ENCODE measurements around the gene HOXC4.
A peak's percentile ranks its signal among the peaks of the same experiment; 100 is the strongest.
"Not testable (repeated sequence)": the region's sequence is repeated elsewhere in the genome, so short reads cannot be mapped to it uniquely, and the experiment has no call there.

The HOXC4 gene

DNA sequence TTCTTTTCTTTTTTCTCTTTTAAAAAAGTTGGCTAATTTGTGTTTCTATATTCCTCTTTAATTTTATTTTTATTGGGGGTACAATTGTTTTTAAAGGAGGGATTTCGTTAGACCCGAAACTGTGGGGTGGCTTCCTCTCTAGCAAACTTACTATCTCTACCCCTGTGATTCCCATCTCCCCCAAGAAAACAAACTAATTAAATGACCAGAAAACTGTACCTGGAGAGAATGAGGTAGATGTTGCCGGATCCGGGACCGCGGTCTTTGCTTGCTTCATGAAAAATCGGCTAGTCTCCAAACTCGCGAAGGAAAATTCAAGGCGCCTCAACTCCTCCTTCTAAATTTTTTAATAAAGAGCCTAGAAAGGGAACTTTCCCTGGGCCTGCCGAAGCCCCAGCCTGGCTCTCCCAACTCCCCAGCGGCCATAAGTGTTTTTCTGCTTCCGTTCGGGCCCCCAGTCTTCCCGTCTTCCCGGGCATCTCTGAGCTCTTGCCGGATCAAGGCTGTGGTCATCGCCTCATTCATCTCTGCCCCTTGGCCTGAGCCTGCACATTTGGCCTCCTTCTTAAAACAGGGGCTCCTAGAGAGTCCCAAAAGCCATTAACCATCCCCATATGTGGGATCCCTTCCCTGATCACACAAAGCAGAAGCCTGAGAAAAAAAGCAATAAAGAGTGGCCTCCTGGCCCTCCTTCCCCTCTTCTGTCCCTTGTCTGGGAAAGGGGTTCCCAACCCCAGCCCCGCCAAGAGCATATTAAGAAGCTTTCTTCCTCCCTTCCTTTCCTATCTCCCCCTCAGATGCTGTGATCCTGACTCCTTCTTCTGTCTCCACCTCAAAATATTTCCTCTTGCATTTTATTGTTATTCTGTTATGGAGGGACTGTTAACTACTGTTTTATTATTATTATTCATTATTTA lies 26.6 kb downstream of the HOXC4 start:
- not testable (repeated sequence) for H3K27ac ChIP-seq (ENCODE audit: low read length); H3K4me2 ChIP-seq (ENCODE audit: low read length); H3K27me3 ChIP-seq (ENCODE audit: low read depth, low read length); H3K36me3 ChIP-seq (replicated peaks; ENCODE audit: low read depth, low read length); H3K9ac ChIP-seq (ENCODE audit: low read length); H2AFZ ChIP-seq (ENCODE audit: low read depth, low read length); H4K20me1 ChIP-seq (ENCODE audit: insufficient read depth, low read length); H3K4me3 ChIP-seq (ENCODE audit: low read length); H3K79me2 ChIP-seq (ENCODE audit: low read length); H3K4me1 ChIP-seq (ENCODE audit: low read length); H3K9me3 ChIP-seq (ENCODE audit: insufficient read depth, low read length)

DNA sequence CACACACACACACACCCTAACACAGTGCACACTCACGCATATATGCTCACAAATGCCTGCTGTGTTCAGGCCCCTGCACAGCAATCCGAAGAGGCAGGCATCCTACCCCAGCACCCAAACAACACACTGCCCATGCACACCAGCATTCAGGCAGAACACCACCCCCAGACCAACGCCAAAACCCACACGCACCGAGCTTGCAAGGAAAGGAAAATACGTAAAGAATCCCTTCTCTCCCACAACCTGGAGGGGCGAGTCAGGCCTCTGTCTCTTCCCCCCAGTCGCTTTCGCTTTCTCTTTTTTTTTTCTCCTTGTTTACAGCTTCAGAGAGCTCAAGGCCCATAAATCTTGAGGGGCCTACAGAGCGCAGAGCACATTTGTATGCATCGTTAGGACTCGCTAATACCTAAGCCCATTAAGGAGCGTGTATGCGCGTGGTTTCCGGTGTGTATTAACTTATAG lies 27.4 kb downstream of the HOXC4 start:
- not testable (repeated sequence) for H3K36me3 ChIP-seq (replicated peaks; ENCODE audit: low read depth, low read length); H3K9ac ChIP-seq (ENCODE audit: low read length); H4K20me1 ChIP-seq (ENCODE audit: insufficient read depth, low read length); H3K27me3 ChIP-seq (ENCODE audit: low read depth, low read length); H3K79me2 ChIP-seq (ENCODE audit: low read length); H3K9me3 ChIP-seq (ENCODE audit: insufficient read depth, low read length); H3K4me1 ChIP-seq (ENCODE audit: low read length); H3K27ac ChIP-seq (ENCODE audit: low read length)
- peak overlapping the region; percentile 56 for H3K4me3 ChIP-seq (ENCODE audit: low read length)
- H3K4me2 ChIP-seq (ENCODE audit: low read length) = peak overlapping the region; percentile 82
- H2AFZ ChIP-seq (ENCODE audit: low read depth, low read length) = 0 out of 2 replicates have a peak overlapping the region, but pooled peaks have one; percentile 65

DNA sequence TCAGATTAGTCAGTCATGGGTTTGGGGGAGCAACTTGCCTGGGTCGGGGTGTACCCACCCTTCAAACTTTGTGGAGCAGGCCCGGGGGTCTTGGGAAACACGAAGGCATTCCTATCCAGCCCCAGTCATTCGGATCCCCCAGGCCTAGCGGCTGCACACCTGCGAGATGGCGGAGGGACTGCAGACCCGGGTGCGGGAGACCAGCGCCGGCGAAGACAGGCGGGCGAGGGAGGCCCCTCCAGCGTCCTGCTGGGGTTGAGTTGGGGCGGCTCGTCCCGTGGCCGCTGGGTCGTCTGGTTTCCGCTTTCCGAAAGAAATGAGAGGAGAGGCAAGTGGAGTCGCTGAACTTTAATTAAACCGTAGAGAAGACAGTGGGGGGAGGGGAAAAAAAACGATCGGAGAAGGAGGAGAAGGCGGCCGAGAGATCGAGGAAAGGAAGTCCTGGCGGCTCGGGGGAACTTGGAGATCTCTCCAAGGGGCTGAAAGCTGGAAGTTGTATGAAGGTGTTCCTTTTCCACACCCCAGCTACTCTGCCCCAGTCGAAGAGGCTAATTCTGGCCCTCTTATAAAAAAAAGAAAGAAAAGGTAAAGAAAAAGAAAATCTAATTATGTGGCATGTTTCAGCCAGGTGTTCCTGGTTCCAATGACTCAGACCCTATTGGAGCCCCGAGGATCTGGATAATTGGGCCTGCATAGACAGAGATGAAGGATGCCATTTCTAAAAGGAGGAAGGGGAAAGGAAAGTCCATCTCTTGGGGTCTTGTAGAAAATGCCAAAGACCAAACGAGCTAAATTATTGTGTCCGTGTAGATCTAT lies 28.2 kb downstream of the HOXC4 start:
- H3K4me3 ChIP-seq (ENCODE audit: low read length) = peak overlapping the region; percentile 74
- H3K27me3 ChIP-seq (ENCODE audit: low read depth, low read length) = not testable (repeated sequence)

DNA sequence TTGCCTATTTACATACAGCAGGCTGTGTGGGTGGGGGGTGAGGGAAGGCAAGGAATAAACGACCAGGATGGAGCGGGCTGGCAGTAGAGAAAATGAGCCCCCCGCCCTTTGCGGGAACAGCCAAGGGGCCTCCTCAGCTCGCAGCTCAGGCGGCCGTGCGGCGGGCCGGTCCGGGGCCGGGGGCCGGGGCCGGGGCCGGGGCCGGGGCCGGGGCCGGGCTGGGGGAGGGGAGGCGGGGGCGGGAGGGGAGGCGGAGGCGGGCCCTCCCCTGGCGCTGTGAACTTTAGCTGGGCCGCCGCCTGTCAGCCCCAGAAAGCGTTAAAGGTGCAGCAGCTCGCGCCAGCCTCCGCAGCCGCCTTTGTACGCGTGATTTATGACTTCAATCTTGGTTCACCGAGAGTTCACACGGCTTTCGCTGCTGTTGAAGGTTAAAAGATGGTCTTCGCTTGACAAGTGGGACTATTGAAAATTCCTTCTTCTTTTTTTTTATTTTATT lies 28.8 kb downstream of the HOXC4 start:
- Histone ChIP-seq H3K4me3 (ENCODE audit: low read length) (peak overlapping the region; percentile 74), H3K9ac (ENCODE audit: low read length) (peak overlapping the region; percentile 47; the same call in 1 of the 2 replicates), H3K4me2 (ENCODE audit: low read length) (peak overlapping the region; percentile 82), H4K20me1 (ENCODE audit: insufficient read depth, low read length) (no peaks in the 10 kb centered on the region), H3K36me3 (replicated peaks; ENCODE audit: low read depth, low read length) (no peaks in the 10 kb centered on the region), H3K9me3 (ENCODE audit: insufficient read depth, low read length) (no peaks in the 10 kb centered on the region), H3K79me2 (ENCODE audit: low read length) (no peaks in the 10 kb centered on the region), H2AFZ (ENCODE audit: low read depth, low read length) (no peak overlapping the region; the same call in 1 of the 2 replicates), H3K4me1 (ENCODE audit: low read length) (peaks cover 3% of the 10 kb centered on the region; the same call in 1 of the 2 replicates), H3K27me3 (ENCODE audit: low read depth, low read length) (peaks cover 5% of the 10 kb centered on the region; the same call in 1 of the 2 replicates), H3K27ac (ENCODE audit: low read length) (no peak overlapping the region)
- TF ChIP-seq, protein P1, sequence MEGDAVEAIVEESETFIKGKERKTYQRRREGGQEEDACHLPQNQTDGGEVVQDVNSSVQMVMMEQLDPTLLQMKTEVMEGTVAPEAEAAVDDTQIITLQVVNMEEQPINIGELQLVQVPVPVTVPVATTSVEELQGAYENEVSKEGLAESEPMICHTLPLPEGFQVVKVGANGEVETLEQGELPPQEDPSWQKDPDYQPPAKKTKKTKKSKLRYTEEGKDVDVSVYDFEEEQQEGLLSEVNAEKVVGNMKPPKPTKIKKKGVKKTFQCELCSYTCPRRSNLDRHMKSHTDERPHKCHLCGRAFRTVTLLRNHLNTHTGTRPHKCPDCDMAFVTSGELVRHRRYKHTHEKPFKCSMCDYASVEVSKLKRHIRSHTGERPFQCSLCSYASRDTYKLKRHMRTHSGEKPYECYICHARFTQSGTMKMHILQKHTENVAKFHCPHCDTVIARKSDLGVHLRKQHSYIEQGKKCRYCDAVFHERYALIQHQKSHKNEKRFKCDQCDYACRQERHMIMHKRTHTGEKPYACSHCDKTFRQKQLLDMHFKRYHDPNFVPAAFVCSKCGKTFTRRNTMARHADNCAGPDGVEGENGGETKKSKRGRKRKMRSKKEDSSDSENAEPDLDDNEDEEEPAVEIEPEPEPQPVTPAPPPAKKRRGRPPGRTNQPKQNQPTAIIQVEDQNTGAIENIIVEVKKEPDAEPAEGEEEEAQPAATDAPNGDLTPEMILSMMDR (IDR thresholded peaks at IDR 0.05; ENCODE audit: low read depth, low read length) = no peak
- no peak for TF ChIP-seq EZH2phosphoT487 (IDR thresholded peaks at IDR 0.05; ENCODE audit: low read depth)

More for the DNA sequence above, 28.2 kb downstream of the HOXC4 start:
- not testable (repeated sequence) for H4K20me1 ChIP-seq (ENCODE audit: insufficient read depth, low read length); H3K9me3 ChIP-seq (ENCODE audit: insufficient read depth, low read length); H3K79me2 ChIP-seq (ENCODE audit: low read length); H3K36me3 ChIP-seq (replicated peaks; ENCODE audit: low read depth, low read length); H3K27ac ChIP-seq (ENCODE audit: low read length); H3K4me1 ChIP-seq (ENCODE audit: low read length); H2AFZ ChIP-seq (ENCODE audit: low read depth, low read length)
- peak overlapping the region; percentile 47 for H3K9ac ChIP-seq (ENCODE audit: low read length)
- peak overlapping the region; percentile 82 for H3K4me2 ChIP-seq (ENCODE audit: low read length)

DNA sequence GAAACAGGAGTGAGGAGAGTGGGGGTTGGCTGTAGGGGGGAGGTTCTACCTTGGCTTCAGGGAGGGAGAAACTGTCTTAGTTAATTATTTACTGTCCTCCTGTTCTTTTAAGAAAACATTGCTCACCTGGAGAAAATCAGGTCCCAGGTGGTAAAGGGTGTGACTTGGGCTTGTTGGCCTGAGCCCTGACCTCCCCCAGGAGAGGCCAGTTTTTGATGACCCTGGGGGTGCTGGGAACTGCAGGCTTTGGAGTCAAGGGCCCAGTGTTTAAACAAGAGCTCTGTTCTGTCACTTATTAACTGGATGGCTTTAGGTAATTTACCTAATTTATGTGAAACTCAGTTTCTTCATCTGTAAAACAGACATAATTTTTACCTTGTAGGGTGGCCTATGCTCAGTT lies 34.4 kb downstream of the HOXC4 start:
- H4K20me1 ChIP-seq (ENCODE audit: insufficient read depth, low read length); H3K4me1 ChIP-seq (ENCODE audit: low read length); H3K27me3 ChIP-seq (ENCODE audit: low read depth, low read length); H3K9me3 ChIP-seq (ENCODE audit: insufficient read depth, low read length); H3K4me2 ChIP-seq (ENCODE audit: low read length); H3K9ac ChIP-seq (ENCODE audit: low read length); H3K4me3 ChIP-seq (ENCODE audit: low read length); H2AFZ ChIP-seq (ENCODE audit: low read depth, low read length); H3K27ac ChIP-seq (ENCODE audit: low read length); H3K36me3 ChIP-seq (replicated peaks; ENCODE audit: low read depth, low read length); H3K79me2 ChIP-seq (ENCODE audit: low read length): not testable (repeated sequence)

DNA sequence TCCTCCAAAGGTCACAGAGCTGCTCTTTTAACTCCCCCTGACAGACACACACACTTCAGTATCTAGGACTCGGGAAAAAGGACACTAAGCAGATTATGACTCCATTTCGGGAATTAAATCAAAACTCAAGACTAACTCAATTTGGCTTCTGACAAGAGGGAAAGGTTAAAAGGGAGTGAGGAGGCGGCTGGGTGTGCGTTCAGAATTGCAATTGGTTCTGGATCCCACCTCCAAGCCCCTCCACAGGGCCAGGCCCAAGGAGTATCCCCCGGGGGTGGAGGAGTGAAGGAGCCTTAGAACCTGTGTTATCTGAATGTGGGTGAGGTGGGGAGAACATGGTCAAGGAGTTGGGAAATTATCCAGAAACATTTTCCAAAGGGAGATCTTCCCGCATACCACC lies 35.8 kb downstream of the HOXC4 start:
- H3K4me3 ChIP-seq (ENCODE audit: low read length); H3K4me1 ChIP-seq (ENCODE audit: low read length); H3K27ac ChIP-seq (ENCODE audit: low read length); H3K27me3 ChIP-seq (ENCODE audit: low read depth, low read length); H3K4me2 ChIP-seq (ENCODE audit: low read length); H4K20me1 ChIP-seq (ENCODE audit: insufficient read depth, low read length); H3K79me2 ChIP-seq (ENCODE audit: low read length); H3K9me3 ChIP-seq (ENCODE audit: insufficient read depth, low read length); H2AFZ ChIP-seq (ENCODE audit: low read depth, low read length); H3K36me3 ChIP-seq (replicated peaks; ENCODE audit: low read depth, low read length); H3K9ac ChIP-seq (ENCODE audit: low read length): not testable (repeated sequence)

DNA sequence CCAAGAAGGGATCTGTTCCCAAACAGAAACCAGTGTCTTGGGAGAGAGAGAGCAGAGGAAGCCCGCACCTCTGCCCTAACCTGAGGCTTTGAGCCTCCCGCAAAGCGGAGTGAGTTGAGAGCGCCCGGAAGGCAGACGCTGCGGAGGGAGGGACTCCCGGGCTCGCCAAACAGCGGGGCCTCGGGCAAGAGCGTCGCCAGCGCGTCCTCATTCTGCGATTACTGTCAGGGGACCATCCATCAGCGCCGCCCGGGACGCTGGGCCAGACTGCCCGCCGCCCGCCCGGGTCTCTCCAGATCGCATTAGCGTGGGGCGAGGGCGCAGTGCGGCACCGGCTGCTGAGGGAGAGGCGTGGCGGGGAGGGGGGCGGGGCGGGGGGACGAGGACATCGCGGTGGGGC lies 36.7 kb downstream of the HOXC4 start:
- not testable (repeated sequence) for H3K36me3 ChIP-seq (replicated peaks; ENCODE audit: low read depth, low read length); H3K9me3 ChIP-seq (ENCODE audit: insufficient read depth, low read length); H3K4me3 ChIP-seq (ENCODE audit: low read length); H3K79me2 ChIP-seq (ENCODE audit: low read length); H2AFZ ChIP-seq (ENCODE audit: low read depth, low read length); H3K9ac ChIP-seq (ENCODE audit: low read length); H3K27ac ChIP-seq (ENCODE audit: low read length); H3K4me2 ChIP-seq (ENCODE audit: low read length); H3K4me1 ChIP-seq (ENCODE audit: low read length); H4K20me1 ChIP-seq (ENCODE audit: insufficient read depth, low read length); H3K27me3 ChIP-seq (ENCODE audit: low read depth, low read length)

DNA sequence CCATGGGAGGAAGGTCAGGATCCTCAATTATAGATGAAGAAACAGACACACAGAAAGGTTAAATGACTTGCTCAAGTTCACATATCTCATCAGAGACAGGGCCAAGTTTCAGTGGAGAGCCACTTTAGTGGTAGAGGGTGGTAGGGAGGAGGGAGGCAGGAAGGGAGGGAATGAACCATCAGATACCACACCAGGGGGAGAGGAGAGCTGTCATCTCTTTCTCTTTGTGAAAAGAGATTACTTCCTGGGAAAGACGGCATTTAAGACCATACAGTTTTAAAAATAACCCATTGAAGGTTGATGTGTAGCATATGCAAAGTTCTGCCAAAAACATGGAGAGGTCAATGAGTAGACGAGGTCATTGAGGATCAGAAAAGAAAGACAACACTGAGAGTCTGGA lies 39.3 kb downstream of the HOXC4 start:
- not testable (repeated sequence) for H3K9me3 ChIP-seq (ENCODE audit: insufficient read depth, low read length); H3K27me3 ChIP-seq (ENCODE audit: low read depth, low read length)

More for the DNA sequence above, 39.3 kb downstream of the HOXC4 start:
- H3K4me2 ChIP-seq (ENCODE audit: low read length); H3K4me1 ChIP-seq (ENCODE audit: low read length); H2AFZ ChIP-seq (ENCODE audit: low read depth, low read length); H3K9ac ChIP-seq (ENCODE audit: low read length); H3K79me2 ChIP-seq (ENCODE audit: low read length); H3K4me3 ChIP-seq (ENCODE audit: low read length); H3K36me3 ChIP-seq (replicated peaks; ENCODE audit: low read depth, low read length); H4K20me1 ChIP-seq (ENCODE audit: insufficient read depth, low read length); H3K27ac ChIP-seq (ENCODE audit: low read length): not testable (repeated sequence)
